H1 (cell line): ENCODE data around the gene KIAA1328. TPM values are rescaled to one million over a fixed set of nuclear protein-coding genes. Genes with fewer than 3 reads are reported as not detected.

Experiments used
- MAFK ChIP-seq: IDR thresholded peaks from 2 replicates; pipeline ENCODE4 v1.6.1; 2012; ENCODE audit warnings: low read depth, mild to moderate bottlenecking, improper control_type of control experiment, low read length
- polyA plus RNA-seq, 7 experiments: library from polyadenylated mRNA; depleted of rRNA in 3 of 7; stranded (reverse) in 5 of 7; unstranded in 2 of 7; fragments of >200 nt in 5 of 7; fragments of 200-250 nt in 2 of 7; gene quantifications; 1 replicate in 5 of 7; 2 replicates in 1 of 7; 4 replicates in 1 of 7; pipeline versions ENCODE4 v1.2.1 to v1.2.3, GENCODE V29; 2011 to 2013; ENCODE audit warnings: missing spikeins in 2 of 7, mixed read lengths in 2 of 7
- total RNA-seq: library from RNA; stranded (reverse); fragmentation: NEBNext Ultra II Directional; extraction: Animal tissue kit (Norgen Biotek cat#: 25700); gene quantifications from 2 replicates; pipeline ENCODE4 v1.2.1, GENCODE V29; 2021

The KIAA1328 gene
- total and polyA plus RNA-seq, 2 of the 8 experiments (the other 6 are each of a cell fraction or from before 2014, with no cell fraction given) = 2.6 to 5.7 TPM

GRCh38 chr18:37019157-37019827 lies 190.4 kb downstream of the KIAA1328 start (continued):
- peak; percentile 43; the same call in 1 of the 2 replicates for TF ChIP-seq MAFK
